Testis (tissue), 3 donors: ENCODE measurements around the gene PLEKHM3. TPM values are rescaled to one million over a fixed set of nuclear protein-coding genes. Genes with fewer than 3 reads are reported as not detected.

ENCODE experiments used
- DNase-seq: peaks from one replicate; pipeline ENCODE4 v3.0.0-alpha.2; 2019
- H3K27ac ChIP-seq, 2 donors: fragments of 200-600 bp; sonication (generic); one replicate each; pipeline ENCODE4 v1.5.1; 2019
- H3K27me3 ChIP-seq: fragments of 200-600 bp; sonication (generic); one replicate; pipeline ENCODE4 v1.5.1; 2019
- H3K36me3 ChIP-seq: fragments of 200-600 bp; sonication (generic); one replicate; pipeline ENCODE4 v1.5.1; 2017; ENCODE audit warnings: low read depth; ENCODE audit errors: missing control alignments
- H3K4me1 ChIP-seq: fragments of 200-600 bp; sonication (generic); one replicate; pipeline ENCODE4 v1.5.1; 2019
- H3K4me3 ChIP-seq, 2 donors: fragments of 200-600 bp; sonication (generic); one replicate each; pipeline ENCODE4 v1.5.1; 2017 to 2019
- H3K9me3 ChIP-seq: fragments of 200-600 bp; sonication (generic); one replicate; pipeline ENCODE4 v1.5.1; 2017
- CTCF ChIP-seq, 3 experiments: fragments of 450-650 bp in 2 of 3; fragments of 200-600 bp in 1 of 3; sonication (generic) in 1 of 3; IDR thresholded peaks; one replicate each; pipeline ENCODE4 v1.5.1; 2016 to 2019; ENCODE audit warnings: antibody characterized with exemption in 3 of 3, mild to moderate bottlenecking in 2 of 3, moderate library complexity in 1 of 3
- POLR2A ChIP-seq: fragments of 450-650 bp; IDR thresholded peaks from one replicate; pipeline ENCODE4 v1.6.1; 2017; ENCODE audit warnings: antibody characterized with exemption, mild to moderate bottlenecking, moderate library complexity
- WGBS, 2 donors: methylation state at CpG; one replicate each; pipeline ENCODE4 v1.1.5; 2018; 5-methylcytosine and 5-hydroxymethylcytosine counted together
- intact Hi-C: fragments of 100-400 bp; cut with DNase I; formaldehyde crosslinking; loops from one replicate; pipeline ENCODE4 v1.15.1; 2023; ENCODE audit warnings: low total_unique reads
- polyA plus RNA-seq: library from polyadenylated mRNA; stranded (reverse); fragments of 350-450 nt; fragmentation: Illumina TruSeq; extraction: RNeasy Lipid Tissue Mini Kit (QIAGEN cat#74804); gene quantifications from one replicate; pipeline ENCODE4 v1.2.3, GENCODE V29; 2014; ENCODE audit warnings: low read depth, low replicate concordance; ENCODE audit not compliant: insufficient read depth
- total RNA-seq, 2 donors: library from RNA; depleted of rRNA; stranded (reverse); fragments of >200 nt; gene quantifications; one replicate each; pipeline ENCODE4 v1.2.3, GENCODE V29; 2016

Gene PLEKHM3
- total and polyA plus RNA-seq, 3 donors from 2014 or later = 12.5 to 24.6 (median 21.9) TPM

GRCh38 chr2:207879536-207879935 is 145.8 kb downstream of the PLEKHM3 start:
- Histone ChIP-seq H3K9me3 (no peaks in the 10 kb centered on the region), H3K27ac (no peak overlapping the region), H3K36me3 (no peaks in the 10 kb centered on the region), H3K4me1 (no peaks in the 10 kb centered on the region), H3K27me3 (no peaks in the 10 kb centered on the region), H3K4me3 (no peak overlapping the region)
- 83 to 93% methylated on average over 2 of the region's 2 CpGs for WGBS, 2 donors
- intact Hi-C loops = no loop called here
- no peak for TF ChIP-seq CTCF (IDR thresholded peaks at IDR 0.05)
- no peak for TF ChIP-seq POLR2A
- no peak for DNase-seq

DNA sequence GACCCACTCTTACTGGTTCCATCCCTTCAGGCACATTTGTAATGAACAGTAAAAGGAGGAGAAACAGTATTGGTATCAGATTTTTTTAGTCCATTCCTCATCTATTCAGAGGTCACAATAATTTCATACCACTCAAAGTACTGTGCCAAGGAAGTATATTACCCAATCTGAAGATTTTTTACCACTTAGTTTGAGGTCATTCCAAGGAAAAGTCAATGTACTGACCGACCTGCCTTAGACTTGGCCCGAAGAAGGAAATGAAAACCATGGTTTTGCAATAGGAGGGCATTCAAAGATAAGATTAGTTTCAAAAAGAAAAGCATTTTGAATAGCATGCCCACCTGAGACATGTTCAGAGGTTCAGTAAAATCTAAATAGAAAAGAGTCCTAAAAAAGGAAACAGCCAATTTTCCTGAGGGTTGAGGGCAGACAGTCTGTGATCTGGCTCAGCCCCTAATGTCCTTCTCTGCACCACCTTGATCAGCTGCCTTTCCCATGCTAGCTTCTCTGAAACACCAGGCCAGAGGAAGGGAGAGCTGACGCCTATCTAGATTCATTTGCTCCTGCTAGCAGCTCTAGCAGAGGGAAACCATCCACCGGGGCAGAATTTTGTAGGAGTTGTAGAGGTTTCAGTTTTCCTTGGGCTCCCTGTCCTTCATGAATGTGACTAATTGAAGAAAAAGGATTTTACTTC is 148.3 kb downstream of the PLEKHM3 start:
- no peak for DNase-seq
- no peak overlapping the region for H3K27ac ChIP-seq
- H3K27me3 ChIP-seq = no peaks in the 10 kb centered on the region
- no peak overlapping the region for H3K4me3 ChIP-seq
- H3K36me3 ChIP-seq = no peaks in the 10 kb centered on the region
- TF ChIP-seq POLR2A (no peak), CTCF (IDR thresholded peaks at IDR 0.05) (no peak)
- WGBS, 2 donors = 87 to 89% methylated on average over 4 of the region's 4 CpGs
- H3K9me3 ChIP-seq = no peaks in the 10 kb centered on the region
- intact Hi-C loops = no loop called here
- no peaks in the 10 kb centered on the region for H3K4me1 ChIP-seq

GRCh38 chr2:207875473-207876212 is 149.7 kb downstream of the PLEKHM3 start:
- TF ChIP-seq POLR2A (no peak), CTCF (IDR thresholded peaks at IDR 0.05) (no peak)
- H3K9me3 ChIP-seq = no peaks in the 10 kb centered on the region
- no peak overlapping the region for H3K27ac ChIP-seq
- no peak for DNase-seq
- intact Hi-C loops = no loop called here
- no peak overlapping the region for H3K4me3 ChIP-seq
- no peaks in the 10 kb centered on the region for H3K36me3 ChIP-seq
- H3K4me1 ChIP-seq = no peaks in the 10 kb centered on the region
- H3K27me3 ChIP-seq = no peaks in the 10 kb centered on the region
- WGBS, 2 donors = 95 to 96% methylated on average over 3 of the region's 3 CpGs

GRCh38 chr2:207873794-207874193 is 151.5 kb downstream of the PLEKHM3 start:
- intact Hi-C loops = no loop called here
- Histone ChIP-seq H3K27me3 (no peaks in the 10 kb centered on the region), H3K4me3 (no peak overlapping the region), H3K27ac (no peak overlapping the region), H3K36me3 (no peaks in the 10 kb centered on the region), H3K4me1 (no peaks in the 10 kb centered on the region), H3K9me3 (no peaks in the 10 kb centered on the region)
- WGBS, 2 donors = 89 to 91% methylated on average over 1 of the region's 1 CpG
- TF ChIP-seq POLR2A (no peak), CTCF (IDR thresholded peaks at IDR 0.05) (no peak)
- DNase-seq = no peak
